GM06990 (cell line): Measurements from ENCODE around the gene ZNF516.
A peak's percentile ranks its signal among the peaks of the same experiment; 100 is the strongest.

ENCODE experiments used
- DNase-seq: peaks from one replicate; pipeline ENCODE4 v3.0.0-alpha.2; 2011; ENCODE audit not compliant: insufficient read length; ENCODE audit errors: extremely low read depth
- H3K27me3 ChIP-seq: replicated peaks from 2 replicates; pipeline ENCODE4 v1.6.0; 2011; ENCODE audit warnings: low read length; ENCODE audit not compliant: control insufficient read depth, insufficient read depth
- H3K36me3 ChIP-seq: 2 replicates; pipeline ENCODE4 v1.5.1; 2011; ENCODE audit warnings: low read length; ENCODE audit not compliant: control insufficient read depth, insufficient read depth
- H3K4me3 ChIP-seq: replicated peaks from 2 replicates; pipeline ENCODE4 v1.5.1; 2011; ENCODE audit warnings: low read depth, mild to moderate bottlenecking, control low read depth, low read length
- CTCF ChIP-seq: IDR thresholded peaks from 2 replicates; pipeline ENCODE4 v1.5.1; 2011; ENCODE audit warnings: low read length, control low read depth, mild to moderate bottlenecking, inconsistent platforms; ENCODE audit not compliant: insufficient read depth, poor library complexity, severe bottlenecking

ZNF516 gene

DNA sequence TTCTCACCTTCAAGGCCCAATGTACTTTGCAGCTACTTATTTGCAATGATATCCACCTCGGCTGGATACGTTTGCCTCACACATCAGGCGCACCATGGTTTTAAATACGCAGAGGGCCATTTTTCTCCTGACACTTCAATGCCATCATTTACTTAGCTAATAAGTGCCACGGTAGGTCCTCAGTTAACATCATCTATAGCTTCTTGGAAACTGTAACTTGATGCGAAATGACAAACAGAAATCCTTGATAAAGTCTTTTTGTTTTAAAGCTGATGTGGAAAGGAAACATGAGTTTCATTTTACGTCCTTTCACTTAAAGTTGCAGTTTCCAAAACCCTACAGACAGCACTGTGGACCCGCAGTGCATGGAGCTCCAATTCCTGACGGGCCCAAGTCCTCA is 37.1 kb downstream of the ZNF516 start:
- no peak for TF ChIP-seq CTCF
- H3K4me3 ChIP-seq: no peak overlapping the region
- DNase-seq: no peak
- H3K36me3 ChIP-seq: peaks cover 7% of the 10 kb centered on the region
- no peaks in the 10 kb centered on the region for H3K27me3 ChIP-seq

- no peak for TF ChIP-seq CTCF
- 0 out of 2 replicates have a peak overlapping the region, but pooled peaks have one; percentile 13 for H3K4me3 ChIP-seq
- H3K36me3 ChIP-seq: peaks cover 7% of the 10 kb centered on the region
- H3K27me3 ChIP-seq: no peaks in the 10 kb centered on the region
- no peak for DNase-seq
Measured at GRCh38 chr18:76457475-76457874, 37.6 kb downstream of the ZNF516 start.

DNA sequence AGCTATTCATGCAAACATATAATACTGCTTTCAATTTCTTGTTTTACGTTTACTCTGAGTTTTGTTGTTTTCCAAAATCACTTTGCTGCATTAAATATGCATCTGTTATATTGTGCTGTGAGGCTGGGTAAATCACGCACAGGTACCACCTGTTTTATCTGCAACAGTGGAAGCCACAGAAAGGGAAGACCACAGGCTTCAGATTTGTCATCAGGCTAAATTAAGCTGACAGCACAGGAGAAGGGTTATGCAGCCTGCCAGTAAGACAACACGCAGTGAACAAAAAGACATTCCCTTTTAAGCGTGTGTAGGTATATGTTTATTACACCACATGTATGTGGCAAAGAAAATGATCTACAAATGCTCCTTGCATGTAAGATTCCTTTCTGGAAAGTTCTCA is 38.2 kb downstream of the ZNF516 start:
- no peak for TF ChIP-seq CTCF
- DNase-seq: peak; percentile 39

GRCh38 chr18:76456018-76456750 is 38.9 kb downstream of the ZNF516 start:
- Histone ChIP-seq H3K36me3 (peaks cover 7% of the 10 kb centered on the region), H3K27me3 (no peaks in the 10 kb centered on the region), H3K4me3 (peak overlapping the region; percentile 51)
- DNase-seq: peak; percentile 43
- no peak for TF ChIP-seq CTCF

More for the DNA sequence above, 38.2 kb downstream of the ZNF516 start:
- H3K4me3 ChIP-seq: peak overlapping the region; percentile 51
- H3K27me3 ChIP-seq: no peaks in the 10 kb centered on the region
- H3K36me3 ChIP-seq: peaks cover 7% of the 10 kb centered on the region

GRCh38 chr18:76455003-76455676 is 39.9 kb downstream of the ZNF516 start:
- H3K36me3 ChIP-seq: peaks cover 7% of the 10 kb centered on the region
- no peak for TF ChIP-seq CTCF
- DNase-seq: no peak
- no peak overlapping the region for H3K4me3 ChIP-seq
- no peaks in the 10 kb centered on the region for H3K27me3 ChIP-seq
